LNCAP (cell line): ENCODE results near the gene GPR84.

Experiments used
- CTCF ChIP-seq: fragments of 450-650 bp; IDR thresholded peaks from 2 replicates; pipeline ENCODE4 v1.5.1; 2017; ENCODE audit warnings: mild to moderate bottlenecking

Gene GPR84

GRCh38 chr12:54390176-54390667 is 25.9 kb upstream of the GPR84 start:
- no peak for TF ChIP-seq CTCF

- no peak for TF ChIP-seq CTCF
These were observed 25.4 kb upstream of the GPR84 start for GRCh38 chr12:54389607-54390175.

- no peak for TF ChIP-seq CTCF
These were observed 24.8 kb upstream of the GPR84 start for GRCh38 chr12:54389134-54389508.

- no peak for TF ChIP-seq CTCF
These were observed 24.2 kb upstream of the GPR84 start for GRCh38 chr12:54388237-54389133.

- no peak for TF ChIP-seq CTCF
These were observed 22.8 kb upstream of the GPR84 start for GRCh38 chr12:54387114-54387467.

- TF ChIP-seq CTCF: no peak
These were observed 22.3 kb upstream of the GPR84 start for GRCh38 chr12:54386403-54387113.

- no peak for TF ChIP-seq CTCF
These were observed 21.1 kb upstream of the GPR84 start for GRCh38 chr12:54385251-54385914.
